Hepatocyte (in vitro differentiated cells): Measurements from ENCODE around the gene FKBP4.

ENCODE experiments used
- EZH2phosphoT487 ChIP-seq: fragments of 200-600 bp; sonication (generic); IDR thresholded peaks from one replicate; pipeline ENCODE4 v1.6.1; 2018; ENCODE audit warnings: antibody characterized with exemption, mild to moderate bottlenecking, low read depth, moderate library complexity; ENCODE audit not compliant: unreplicated experiment, severe bottlenecking
- TF ChIP-seq, protein P1 (sequence below): fragments of 200-600 bp; sonication (generic); IDR thresholded peaks from 2 replicates; pipeline ENCODE4 v1.5.1; 2016; ENCODE audit warnings: antibody characterized with exemption, mild to moderate bottlenecking; ENCODE audit not compliant: poor library complexity

DNA sequence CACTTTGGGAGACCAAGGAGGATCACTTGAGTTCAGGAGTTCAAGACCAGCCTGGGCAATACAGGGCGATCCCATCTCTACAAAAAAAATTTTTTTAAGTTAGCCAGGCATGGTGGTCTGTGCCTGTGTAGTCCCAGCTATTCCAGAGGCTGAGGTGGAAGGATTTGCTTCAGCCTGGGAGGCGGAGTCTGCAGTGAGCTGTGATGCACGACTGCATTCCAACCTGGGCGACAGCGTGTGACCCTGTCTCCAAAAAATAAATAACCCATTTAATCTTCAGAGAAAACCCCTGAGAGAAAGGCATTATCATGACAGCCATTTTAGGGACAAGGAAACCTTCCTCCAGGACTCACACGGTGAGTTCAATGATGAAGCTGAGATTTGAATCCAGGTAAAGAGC lies 3.7 kb upstream of the FKBP4 start:
- TF ChIP-seq, protein P1, sequence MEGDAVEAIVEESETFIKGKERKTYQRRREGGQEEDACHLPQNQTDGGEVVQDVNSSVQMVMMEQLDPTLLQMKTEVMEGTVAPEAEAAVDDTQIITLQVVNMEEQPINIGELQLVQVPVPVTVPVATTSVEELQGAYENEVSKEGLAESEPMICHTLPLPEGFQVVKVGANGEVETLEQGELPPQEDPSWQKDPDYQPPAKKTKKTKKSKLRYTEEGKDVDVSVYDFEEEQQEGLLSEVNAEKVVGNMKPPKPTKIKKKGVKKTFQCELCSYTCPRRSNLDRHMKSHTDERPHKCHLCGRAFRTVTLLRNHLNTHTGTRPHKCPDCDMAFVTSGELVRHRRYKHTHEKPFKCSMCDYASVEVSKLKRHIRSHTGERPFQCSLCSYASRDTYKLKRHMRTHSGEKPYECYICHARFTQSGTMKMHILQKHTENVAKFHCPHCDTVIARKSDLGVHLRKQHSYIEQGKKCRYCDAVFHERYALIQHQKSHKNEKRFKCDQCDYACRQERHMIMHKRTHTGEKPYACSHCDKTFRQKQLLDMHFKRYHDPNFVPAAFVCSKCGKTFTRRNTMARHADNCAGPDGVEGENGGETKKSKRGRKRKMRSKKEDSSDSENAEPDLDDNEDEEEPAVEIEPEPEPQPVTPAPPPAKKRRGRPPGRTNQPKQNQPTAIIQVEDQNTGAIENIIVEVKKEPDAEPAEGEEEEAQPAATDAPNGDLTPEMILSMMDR: no peak
- TF ChIP-seq EZH2phosphoT487: no peak
